Upper lobe of left lung (tissue), 6 donors: ENCODE measurements around the gene IRF2. TPM values are rescaled to one million over a fixed set of nuclear protein-coding genes. Genes with fewer than 3 reads are reported as not detected.
"Not testable (repeated sequence)": the region's sequence is repeated elsewhere in the genome, so short reads cannot be mapped to it uniquely, and the experiment has no call there.

Experiments used
- ATAC-seq, 2 donors: fragments of 200-7000 bp; cut with Tn5 transposase; one replicate each; pipeline ENCODE4 v1.9.1; 2022; ENCODE audit warnings: mild to moderate bottlenecking in 2 of 2, moderate library complexity in 2 of 2; ENCODE audit not compliant: low FRiP score in 2 of 2
- DNase-seq, 2 donors: peaks; one replicate each; pipeline ENCODE4 v3.0.0-alpha.2; 2019 to 2020
- H3K27ac ChIP-seq, 4 donors: fragments of 200-600 bp; sonication (generic); one replicate each; pipeline ENCODE4 v1.5.1; 2016 to 2019
- H3K27me3 ChIP-seq, 4 donors: fragments of 200-600 bp; sonication (generic); one replicate each; pipeline ENCODE4 v1.5.1; 2017 to 2019
- H3K36me3 ChIP-seq, 4 donors: fragments of 200-600 bp; sonication (generic); one replicate each; pipeline ENCODE4 v1.5.1; 2016 to 2019
- H3K4me1 ChIP-seq, 4 donors: fragments of 200-600 bp; sonication (generic); one replicate each; pipeline ENCODE4 v1.5.1; 2018 to 2019
- H3K4me3 ChIP-seq, 4 donors: fragments of 200-600 bp; sonication (generic); one replicate each; pipeline ENCODE4 v1.5.1; 2017 to 2019; ENCODE audit warnings: mild to moderate bottlenecking in 2 of 4, moderate library complexity in 1 of 4
- H3K9me3 ChIP-seq, 4 donors: fragments of 200-600 bp; sonication (generic); one replicate each; pipeline ENCODE4 v1.5.1; 2018 to 2019
- CTCF ChIP-seq, 6 experiments: fragments of 450-650 bp in 4 of 6; fragments of 200-600 bp in 2 of 6; sonication (generic) in 2 of 6; IDR thresholded peaks; one replicate each; pipeline ENCODE4 v1.5.1; 2016 to 2019; ENCODE audit warnings: antibody characterized with exemption in 6 of 6
- EP300 ChIP-seq, 4 donors: sonication (generic); formaldehyde crosslinking; IDR thresholded peaks; one replicate each; pipeline ENCODE4 v1.5.1; 2017; ENCODE audit warnings: antibody characterized with exemption in 4 of 4, control low read depth in 2 of 4
- POLR2A ChIP-seq, 4 donors: fragments of 450-650 bp; IDR thresholded peaks; one replicate each; pipeline ENCODE4 v1.5.1; 2016 to 2017; ENCODE audit warnings: antibody characterized with exemption in 4 of 4, mild to moderate bottlenecking in 2 of 4
- POLR2AphosphoS5 ChIP-seq, 2 donors: sonication (generic); formaldehyde crosslinking; IDR thresholded peaks; one replicate each; pipeline ENCODE4 v1.5.1; 2017; ENCODE audit warnings: antibody characterized with exemption in 2 of 2
- WGBS, 2 donors: methylation state at CpG; one replicate each; pipeline ENCODE4 v1.1.5; 2017 to 2018; 5-methylcytosine and 5-hydroxymethylcytosine counted together
- total RNA-seq, 6 donors: library from RNA; depleted of rRNA in 4 of 6; stranded (reverse); fragments of >200 nt in 4 of 6; gene quantifications; one replicate each; pipeline versions ENCODE4 v1.1.0 to v1.2.1, GENCODE V29; 2016 to 2021
- donor health status: DM: no; HTN: no; CAD: no; lungs with moderate emphysema.
- donor health status: DM: no; HTN: yes; CAD: no; lungs with severe emphysema.

The IRF2 gene
- total RNA-seq, 6 donors from 2014 or later = 25.5 to 46.1 (median 41.7) TPM

- Histone ChIP-seq H3K27me3 (no peaks in the 10 kb centered on the region), H3K27ac (peak overlapping the region; percentile 84 to 87 (median 86)), H3K4me1 (peaks cover 50 to 66% (median 53%) of the 10 kb centered on the region in 4 donors), H3K36me3 (no peaks in the 10 kb centered on the region), H3K9me3 (no peaks in the 10 kb centered on the region), H3K4me3 (no peak overlapping the region)
- no peak for DNase-seq
- TF ChIP-seq POLR2AphosphoS5 (IDR thresholded peaks at IDR 0.05) (no peak), POLR2A (IDR thresholded peaks at IDR 0.05) (no peak), CTCF (IDR thresholded peaks at IDR 0.05) (no peak)
- peak in 1 of 2 donors; percentile 23 for ATAC-seq
- 76 to 79% methylated on average over 2 of the region's 2 CpGs for WGBS, 2 donors
Measured at GRCh38 chr4:184346682-184347081, 127.7 kb downstream of the IRF2 start.

- not testable (repeated sequence) for H3K36me3 ChIP-seq, H3K27me3 ChIP-seq, DNase-seq, H3K4me3 ChIP-seq, ATAC-seq, H3K9me3 ChIP-seq
- Histone ChIP-seq H3K4me1 (peaks cover 50 to 66% (median 53%) of the 10 kb centered on the region in 4 donors), H3K27ac (peak overlapping the region; percentile 84 to 87 (median 86))
- WGBS, 2 donors = 72 to 79% methylated on average over 6 of the region's 6 CpGs
Measured at GRCh38 chr4:184346273-184346672, 128.1 kb downstream of the IRF2 start.

- no peak for TF ChIP-seq CTCF (IDR thresholded peaks at IDR 0.05)
- peak; percentile 40 to 49 for TF ChIP-seq POLR2AphosphoS5 (IDR thresholded peaks at IDR 0.05)
- TF ChIP-seq EP300 (IDR thresholded peaks at IDR 0.05) = peak in 1 of 4 donors; percentile 15
- TF ChIP-seq POLR2A (IDR thresholded peaks at IDR 0.05) = peak in 1 of 4 donors; percentile 45
- H3K27me3 ChIP-seq = no peaks in the 10 kb centered on the region
- peaks cover 50 to 66% (median 53%) of the 10 kb centered on the region in 4 donors for H3K4me1 ChIP-seq
- peak; percentile 51 to 58 for ATAC-seq
- H3K4me3 ChIP-seq = no peak overlapping the region
- H3K36me3 ChIP-seq = no peaks in the 10 kb centered on the region
- H3K27ac ChIP-seq = peak overlapping the region; percentile 84 to 87 (median 86)
- DNase-seq = peak in 1 of 2 donors; percentile 78
- no peaks in the 10 kb centered on the region for H3K9me3 ChIP-seq
- WGBS, 2 donors = 51 to 52% methylated on average over 3 of the region's 3 CpGs
Measured at GRCh38 chr4:184345573-184345922, 128.8 kb downstream of the IRF2 start.

- DNase-seq (no peak), ATAC-seq (no peak)
- Histone ChIP-seq H3K27ac (peak overlapping the region; percentile 84 to 87 (median 86)), H3K4me1 (peaks cover 50 to 66% (median 53%) of the 10 kb centered on the region in 4 donors), H3K36me3 (no peaks in the 10 kb centered on the region), H3K27me3 (no peaks in the 10 kb centered on the region), H3K9me3 (no peaks in the 10 kb centered on the region), H3K4me3 (no peak overlapping the region)
- 79 to 81% methylated on average over 7 to 8 of the region's 8 CpGs for WGBS, 2 donors
- no peak for TF ChIP-seq POLR2AphosphoS5 (IDR thresholded peaks at IDR 0.05)
- TF ChIP-seq EP300 (IDR thresholded peaks at IDR 0.05) = no peak
- no peak for TF ChIP-seq POLR2A (IDR thresholded peaks at IDR 0.05)
- TF ChIP-seq CTCF (IDR thresholded peaks at IDR 0.05) = no peak
Measured at GRCh38 chr4:184344899-184345572, 129.3 kb downstream of the IRF2 start.

- no peak for ATAC-seq
- no peak for DNase-seq
- Histone ChIP-seq H3K9me3 (no peaks in the 10 kb centered on the region), H3K27me3 (no peaks in the 10 kb centered on the region), H3K4me1 (peaks cover 48 to 65% (median 52%) of the 10 kb centered on the region in 4 donors), H3K4me3 (no peak overlapping the region), H3K27ac (peak overlapping the region; percentile 84 to 87 (median 86)), H3K36me3 (no peaks in the 10 kb centered on the region)
- TF ChIP-seq CTCF (IDR thresholded peaks at IDR 0.05) = no peak
- TF ChIP-seq EP300 (IDR thresholded peaks at IDR 0.05) = no peak
- no peak for TF ChIP-seq POLR2A (IDR thresholded peaks at IDR 0.05)
- no peak for TF ChIP-seq POLR2AphosphoS5 (IDR thresholded peaks at IDR 0.05)
- WGBS, 2 donors = 71 to 75% methylated on average over 4 of the region's 4 CpGs
Measured at GRCh38 chr4:184344435-184344834, 129.9 kb downstream of the IRF2 start.
